HepG2 (cell line): Measurements from ENCODE around the gene THSD8. TPM values are rescaled to one million over a fixed set of nuclear protein-coding genes. Genes with fewer than 3 reads are reported as not detected.

Experiments used
- AGO2 ChIP-seq: fragments of 200-400 bp; formaldehyde crosslinking; optimal IDR thresholded peaks from 2 replicates; pipeline ENCODE3; 2017; ENCODE audit warnings: mild to moderate bottlenecking, low read depth, low read length, moderate library complexity
- ARID4A ChIP-seq: sonication (generic); formaldehyde crosslinking; IDR thresholded peaks from 2 replicates; pipeline ENCODE4 v1.5.0; 2020; ENCODE audit warnings: mild to moderate bottlenecking, missing genetic modification reagents, borderline replicate concordance
- ATF4 ChIP-seq, 2 experiments: fragments of 450-650 bp in 1 of 2; sonication (generic) in 1 of 2; formaldehyde crosslinking; IDR thresholded peaks; 2 replicates each; pipeline versions ENCODE4 v1.5.0 to v1.8.0; 2020 to 2022; ENCODE audit warnings: mild to moderate bottlenecking in 1 of 2, missing genetic modification reagents in 1 of 2
- FOXA3 ChIP-seq: IDR thresholded peaks from 2 replicates; pipeline ENCODE4 v1.6.1; 2016; ENCODE audit warnings: missing genetic modification reagents, missing compliant biosample characterization
- KMT2A ChIP-seq: sonication (generic); formaldehyde crosslinking; IDR thresholded peaks from 2 replicates; pipeline ENCODE4 v1.4.0; 2020; ENCODE audit warnings: missing genetic modification reagents
- MTA1 ChIP-seq: sonication (generic); formaldehyde crosslinking; IDR thresholded peaks from 2 replicates; pipeline ENCODE4 v1.4.0; 2020; ENCODE audit warnings: missing genetic modification reagents, mild to moderate bottlenecking, borderline replicate concordance
- NCOR1 ChIP-seq: fragments of 200-600 bp; sonication (generic); IDR thresholded peaks from 2 replicates; pipeline ENCODE4 v1.7.0; 2017; ENCODE audit warnings: antibody characterized with exemption, low read length, borderline replicate concordance
- PCBP1 ChIP-seq: fragments of 200-400 bp; formaldehyde crosslinking; IDR thresholded peaks from 2 replicates; pipeline ENCODE4 v1.6.1; 2017; ENCODE audit warnings: mild to moderate bottlenecking, low read depth, low read length, borderline replicate concordance
- PHF8 ChIP-seq: sonication (generic); formaldehyde crosslinking; IDR thresholded peaks from 2 replicates; pipeline ENCODE4 v1.5.0; 2020; ENCODE audit warnings: missing genetic modification reagents
- PRDM4 ChIP-seq: sonication (generic); formaldehyde crosslinking; IDR thresholded peaks from 2 replicates; pipeline ENCODE4 v1.9.0; 2021; ENCODE audit warnings: missing genetic modification reagents, borderline replicate concordance
- PRPF4 ChIP-seq: fragments of 200-400 bp; formaldehyde crosslinking; IDR thresholded peaks from 2 replicates; pipeline ENCODE4 v1.6.1; 2016; ENCODE audit warnings: low read length, low read depth; ENCODE audit not compliant: poor library complexity, severe bottlenecking
- RXRA ChIP-seq: sonication (generic); formaldehyde crosslinking; IDR thresholded peaks from 2 replicates; pipeline ENCODE4 v1.5.1; 2020; ENCODE audit warnings: missing genetic modification reagents
- SOX13 ChIP-seq, 3 experiments: fragments of 450-650 bp in 1 of 3; sonication (generic) in 1 of 3; formaldehyde crosslinking in 1 of 3; IDR thresholded peaks in 2 of 3; conservative IDR thresholded peaks in 1 of 3; 2 replicates each; pipeline versions ENCODE4 v1.5.0 to v1.6.1; 2016 to 2020; ENCODE audit warnings: antibody characterized with exemption in 1 of 3, mild to moderate bottlenecking in 1 of 3, missing compliant biosample characterization in 1 of 3, missing genetic modification reagents in 1 of 3, moderate library complexity in 1 of 3
- SP1 ChIP-seq, 2 experiments: fragments of 450-650 bp in 1 of 2; sonication (generic) in 1 of 2; formaldehyde crosslinking in 1 of 2; IDR thresholded peaks; 2 replicates each; pipeline versions ENCODE4 v1.4.0 to v1.6.1; 2016 to 2020; ENCODE audit warnings: missing genetic modification reagents in 1 of 2
- TFDP1 ChIP-seq: IDR thresholded peaks from 2 replicates; pipeline ENCODE4 v1.6.1; 2016; ENCODE audit warnings: missing compliant biosample characterization, missing genetic modification reagents, borderline replicate concordance
- ZFAT ChIP-seq: sonication (generic); formaldehyde crosslinking; conservative IDR thresholded peaks from 2 replicates; pipeline ENCODE4 v1.8.1; 2023; ENCODE audit warnings: missing genetic modification reagents, inconsistent platforms
- ZFX ChIP-seq: sonication (generic); formaldehyde crosslinking; IDR thresholded peaks from 2 replicates; pipeline ENCODE4 v1.4.0; 2020; ENCODE audit warnings: mild to moderate bottlenecking, low read depth, missing genetic modification reagents, moderate library complexity
- ZNF30 ChIP-seq: sonication (generic); formaldehyde crosslinking; IDR thresholded peaks from 2 replicates; pipeline ENCODE4 v1.5.0; 2020; ENCODE audit warnings: mild to moderate bottlenecking, missing genetic modification reagents
- ZNF343 ChIP-seq: sonication (generic); formaldehyde crosslinking; IDR thresholded peaks from 2 replicates; pipeline ENCODE4 v1.4.0; 2020; ENCODE audit warnings: mild to moderate bottlenecking, missing genetic modification reagents
- ZNF773 ChIP-seq: sonication (generic); formaldehyde crosslinking; IDR thresholded peaks from 2 replicates; pipeline ENCODE4 v1.4.0; 2020; ENCODE audit warnings: missing genetic modification reagents, borderline replicate concordance
- polyA plus RNA-seq, 8 experiments: library from polyadenylated mRNA; depleted of rRNA in 3 of 8; stranded (reverse) in 7 of 8; unstranded in 1 of 8; fragments of >200 nt; fragmentation: Illumina TruSeq in 4 of 8; extraction: Trizol in 4 of 8; gene quantifications; 2 replicates each; pipeline versions ENCODE4 v1.2.1 to v1.2.3, GENCODE V29; 2011 to 2016; ENCODE audit warnings: low read depth in 4 of 8, missing spikeins in 1 of 8, mixed read lengths in 1 of 8; ENCODE audit not compliant: insufficient read depth in 1 of 8
- total RNA-seq, 5 experiments: library from RNA; depleted of rRNA; stranded (reverse); fragments of >200 nt; fragmentation: Illumina TruSeq; extraction: Trizol; gene quantifications; 2 replicates each; pipeline ENCODE4 v1.2.3, GENCODE V29; 2016; ENCODE audit warnings: low read depth in 1 of 5

The THSD8 gene
- total and polyA plus RNA-seq, 2 of the 13 experiments (the other 11 are each of a cell fraction or from before 2014, with no cell fraction given), result 4.8 to 14.9 TPM

GRCh38 chr19:12788682-12789097 is 13.2 kb upstream of the THSD8 start (continued):
- TF ChIP-seq SOX13 (IDR thresholded peaks at IDR 0.05) (no peak), SOX13 (CRISPR knock-in tag; conservative IDR thresholded peaks at IDR 0.05 in 1 of 2, IDR thresholded peaks at IDR 0.05 in 1 of 2) (peak in 1 of 2 experiments; percentile 14; a peak in 1 of 4 replicates), SP1 (IDR thresholded peaks at IDR 0.05) (no peak), SP1 (CRISPR knock-in tag; IDR thresholded peaks at IDR 0.05) (no peak), TFDP1 (CRISPR knock-in tag) (peak; percentile 34; the same call in 1 of the 2 replicates), ATF4 (CRISPR knock-in tag; IDR thresholded peaks at IDR 0.05) (no peak), ZFX (CRISPR knock-in tag) (peak; percentile 71), RXRA (CRISPR knock-in tag) (peak; percentile 50; the same call in 1 of the 2 replicates), PRPF4 (peak; percentile 48), ZNF343 (CRISPR knock-in tag) (no peak), ZNF773 (CRISPR knock-in tag) (no peak), KMT2A (CRISPR knock-in tag) (no peak), PRDM4 (CRISPR knock-in tag) (no peak), PCBP1 (0 out of 2 replicates have a peak, but pooled peaks have one; percentile 49), ARID4A (CRISPR knock-in tag) (peak; percentile 42; the same call in 1 of the 2 replicates), ZFAT (no peak), NCOR1 (no peak), MTA1 (CRISPR knock-in tag) (peak; percentile 10; the same call in 1 of the 2 replicates), ZNF30 (CRISPR knock-in tag) (no peak), PHF8 (CRISPR knock-in tag) (peak; percentile 33; the same call in 1 of the 2 replicates), AGO2 (peak; percentile 21), FOXA3 (0 out of 2 replicates have a peak, but pooled peaks have one; percentile 4)
